Measurements from ENCODE around the gene SLC25A1. TPM values are rescaled to one million over a fixed set of nuclear protein-coding genes. Genes with fewer than 3 reads are reported as not detected.
A peak's percentile ranks its signal among the peaks of the same experiment; 100 is the strongest.

The SLC25A1 gene
- total RNA-seq, 1 donor from 2014 or later, result 97.9 TPM

DNA sequence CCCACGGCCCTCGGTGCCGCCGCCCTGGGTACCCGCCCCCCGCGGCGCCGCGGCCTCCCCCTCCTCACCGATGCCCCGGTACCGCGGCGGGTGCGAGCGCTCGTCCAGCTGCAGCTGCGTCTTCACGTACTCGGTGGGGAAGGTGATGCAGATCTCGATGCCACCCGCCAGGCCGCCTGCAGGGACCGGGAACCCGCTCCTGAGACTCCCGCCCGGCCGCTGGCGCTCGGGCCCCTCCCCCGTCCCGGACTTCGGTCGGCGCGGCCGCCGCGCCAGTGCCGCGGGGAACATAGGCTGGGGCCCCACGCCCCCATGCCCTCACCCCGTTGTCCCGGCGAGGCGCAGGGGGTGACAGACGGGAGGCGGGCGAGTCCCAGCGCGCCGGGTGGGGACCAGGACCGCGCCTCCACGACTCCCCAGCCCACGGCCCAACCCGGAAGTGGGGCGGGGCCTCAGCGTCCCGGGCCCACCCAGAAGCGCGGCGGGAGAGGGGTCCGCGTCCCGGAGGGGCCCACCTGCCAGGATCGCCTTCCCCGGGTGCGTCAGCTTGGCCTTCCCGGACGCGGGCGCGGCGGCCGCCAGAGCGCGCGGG, 375 bp downstream of the SLC25A1 start:
- peak overlapping the region; percentile 82 for H3K9ac ChIP-seq (ENCODE audit: low read length)
- Mint-ChIP-seq H3K27ac (ENCODE audit: unreplicated experiment) (no peak overlapping the region), H3K4me1 (ENCODE audit: low read depth, unreplicated experiment) (peaks cover 20% of the 10 kb centered on the region), H3K4me3 (ENCODE audit: unreplicated experiment) (peak overlapping the region; percentile 64), H3K9me3 (ENCODE audit: unreplicated experiment) (no peaks in the 10 kb centered on the region), H3K27me3 (ENCODE audit: low read depth, unreplicated experiment) (no peaks in the 10 kb centered on the region), H3K36me3 (ENCODE audit: low read depth, unreplicated experiment) (peaks cover 9% of the 10 kb centered on the region)
- H3K9me3 ChIP-seq (ENCODE audit: insufficient read depth, low read depth, low read length), result no peaks in the 10 kb centered on the region
- FAIRE-seq (no peak), DNase-seq (ENCODE audit: low read depth) (no peak)
- H3K36me3 ChIP-seq (ENCODE audit: insufficient read depth, low read length), result no peaks in the 10 kb centered on the region
- peak overlapping the region; percentile 71 for H3K4me3 ChIP-seq (ENCODE audit: insufficient read depth, low read depth, low read length)
- peak overlapping the region; percentile 73 for H2AFZ ChIP-seq (ENCODE audit: low read depth, low read length)
- peaks cover 32% of the 10 kb centered on the region for H3K4me1 ChIP-seq (ENCODE audit: insufficient read depth, low read length)
- TF ChIP-seq EZH2 (IDR thresholded peaks at IDR 0.05; ENCODE audit: insufficient read depth, low read length), result no peak
- TF ChIP-seq, protein P1, sequence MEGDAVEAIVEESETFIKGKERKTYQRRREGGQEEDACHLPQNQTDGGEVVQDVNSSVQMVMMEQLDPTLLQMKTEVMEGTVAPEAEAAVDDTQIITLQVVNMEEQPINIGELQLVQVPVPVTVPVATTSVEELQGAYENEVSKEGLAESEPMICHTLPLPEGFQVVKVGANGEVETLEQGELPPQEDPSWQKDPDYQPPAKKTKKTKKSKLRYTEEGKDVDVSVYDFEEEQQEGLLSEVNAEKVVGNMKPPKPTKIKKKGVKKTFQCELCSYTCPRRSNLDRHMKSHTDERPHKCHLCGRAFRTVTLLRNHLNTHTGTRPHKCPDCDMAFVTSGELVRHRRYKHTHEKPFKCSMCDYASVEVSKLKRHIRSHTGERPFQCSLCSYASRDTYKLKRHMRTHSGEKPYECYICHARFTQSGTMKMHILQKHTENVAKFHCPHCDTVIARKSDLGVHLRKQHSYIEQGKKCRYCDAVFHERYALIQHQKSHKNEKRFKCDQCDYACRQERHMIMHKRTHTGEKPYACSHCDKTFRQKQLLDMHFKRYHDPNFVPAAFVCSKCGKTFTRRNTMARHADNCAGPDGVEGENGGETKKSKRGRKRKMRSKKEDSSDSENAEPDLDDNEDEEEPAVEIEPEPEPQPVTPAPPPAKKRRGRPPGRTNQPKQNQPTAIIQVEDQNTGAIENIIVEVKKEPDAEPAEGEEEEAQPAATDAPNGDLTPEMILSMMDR (IDR thresholded peaks at IDR 0.05; ENCODE audit: insufficient read depth, low read depth, low read length), result no peak
- H3K79me2 ChIP-seq (ENCODE audit: insufficient read depth, low read length), result peaks cover 50% of the 10 kb centered on the region
- no peaks in the 10 kb centered on the region for H3K27me3 ChIP-seq (ENCODE audit: insufficient read depth, low read length)
- peaks cover 43% of the 10 kb centered on the region for H4K20me1 ChIP-seq (ENCODE audit: insufficient read depth, low read length)
- H3K27ac ChIP-seq (ENCODE audit: low read depth, low read length), result peak overlapping the region; percentile 66
- H3K4me2 ChIP-seq (ENCODE audit: low read length), result peak overlapping the region; percentile 85

DNA sequence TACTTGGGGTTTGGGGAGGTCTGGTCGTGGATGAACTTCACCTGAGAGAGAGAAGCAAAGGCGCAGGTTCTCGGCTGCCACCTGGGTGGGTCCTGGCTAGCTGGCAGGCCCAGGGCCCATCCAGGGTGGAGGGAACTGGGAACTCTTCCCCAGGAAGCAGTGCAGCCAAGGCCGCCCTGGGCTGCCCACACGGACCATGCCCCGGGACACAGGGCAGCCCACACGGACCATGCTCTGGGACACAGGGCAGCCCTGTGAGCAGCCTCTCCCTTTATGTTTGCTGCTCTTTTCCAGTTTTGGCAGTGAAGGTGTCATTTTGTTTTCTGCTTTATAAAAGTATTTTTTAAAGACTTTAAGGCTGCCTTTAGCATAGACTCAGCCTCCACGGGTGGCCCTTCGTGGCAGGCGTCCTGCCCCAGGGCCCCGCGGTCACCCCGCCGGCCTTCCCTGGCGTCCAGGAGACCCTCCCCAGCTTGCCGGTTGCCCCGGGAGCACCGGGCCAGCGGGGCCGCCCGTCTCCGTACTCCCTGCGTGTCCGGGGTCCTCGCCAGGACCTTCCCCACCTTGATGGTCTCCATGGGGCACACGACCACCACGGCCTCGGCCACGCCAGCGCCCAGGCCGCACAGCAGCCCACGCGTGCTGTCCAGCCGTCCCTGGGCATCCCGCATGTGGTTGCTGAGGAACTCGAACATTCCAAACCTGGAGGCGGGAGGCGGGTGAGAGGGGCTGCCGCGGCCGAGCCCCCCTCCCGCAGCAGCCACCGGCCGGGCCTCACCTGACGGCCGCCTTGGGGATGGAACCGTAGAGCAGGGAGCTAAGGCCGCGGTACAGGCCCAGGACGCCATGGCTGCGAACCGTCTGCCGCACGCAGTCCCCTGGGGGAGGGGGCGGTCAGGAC, 1.1 kb downstream of the SLC25A1 start:
- no peaks in the 10 kb centered on the region for H3K36me3 ChIP-seq (ENCODE audit: insufficient read depth, low read length)
- Mint-ChIP-seq H3K4me3 (ENCODE audit: unreplicated experiment) (peak overlapping the region; percentile 81), H3K27ac (ENCODE audit: unreplicated experiment) (no peak overlapping the region), H3K36me3 (ENCODE audit: low read depth, unreplicated experiment) (peaks cover 11% of the 10 kb centered on the region), H3K9me3 (ENCODE audit: unreplicated experiment) (no peaks in the 10 kb centered on the region), H3K27me3 (ENCODE audit: low read depth, unreplicated experiment) (no peaks in the 10 kb centered on the region), H3K4me1 (ENCODE audit: low read depth, unreplicated experiment) (peaks cover 27% of the 10 kb centered on the region)
- H3K9ac ChIP-seq (ENCODE audit: low read length), result peak overlapping the region; percentile 82
- peak overlapping the region; percentile 19 for H3K27ac ChIP-seq (ENCODE audit: low read depth, low read length)
- H2AFZ ChIP-seq (ENCODE audit: low read depth, low read length), result peak overlapping the region; percentile 73
- no peaks in the 10 kb centered on the region for H3K27me3 ChIP-seq (ENCODE audit: insufficient read depth, low read length)
- DNase-seq (ENCODE audit: low read depth) (no peak), FAIRE-seq (no peak)
- H3K4me2 ChIP-seq (ENCODE audit: low read length), result peak overlapping the region; percentile 85
- peak overlapping the region; percentile 71 for H3K4me3 ChIP-seq (ENCODE audit: insufficient read depth, low read depth, low read length)
- H3K4me1 ChIP-seq (ENCODE audit: insufficient read depth, low read length), result peaks cover 39% of the 10 kb centered on the region
- no peaks in the 10 kb centered on the region for H3K9me3 ChIP-seq (ENCODE audit: insufficient read depth, low read depth, low read length)
- peaks cover 58% of the 10 kb centered on the region for H3K79me2 ChIP-seq (ENCODE audit: insufficient read depth, low read length)
- peaks cover 51% of the 10 kb centered on the region for H4K20me1 ChIP-seq (ENCODE audit: insufficient read depth, low read length)
- TF ChIP-seq EZH2 (IDR thresholded peaks at IDR 0.05; ENCODE audit: insufficient read depth, low read length), result no peak
- TF ChIP-seq, protein P1 (IDR thresholded peaks at IDR 0.05; ENCODE audit: insufficient read depth, low read depth, low read length), result no peak
